ENCODE measurements around the gene MCCC2. TPM values are rescaled to one million over a fixed set of nuclear protein-coding genes. Genes with fewer than 3 reads are reported as not detected.

MCCC2 gene
- total and polyA plus RNA-seq, 4 donors = 28.0 to 82.4 (median 61.8) TPM

GRCh38 chr5:71582945-71583584 is 4.1 kb upstream of the MCCC2 start:
- H3K4me3 ChIP-seq (ENCODE audit: low read depth in 1 of 3, low read length in 3 of 3) = no peak overlapping the region
- 80% methylated on average over 4 of the region's 4 CpGs for WGBS

GRCh38 chr5:71586052-71586940 is 844 bp upstream of the MCCC2 start:
- peaks cover 5 to 25% (median 12%) of the 10 kb centered on the region in 4 donors for H3K4me1 ChIP-seq (ENCODE audit: control insufficient read depth in 4 of 4, insufficient read depth in 4 of 4, low read length in 3 of 4)
- H3K27me3 ChIP-seq (ENCODE audit: control insufficient read depth in 4 of 4, insufficient read depth in 4 of 4, low read length in 3 of 4) = no peaks in the 10 kb centered on the region
- H3K9ac ChIP-seq (ENCODE audit: low read depth in 1 of 2, low read length in 2 of 2) = peak overlapping the region; percentile 87 to 92
- peak overlapping the region; percentile 88 to 92 for H3K27ac ChIP-seq (ENCODE audit: low read depth in 1 of 2, low read length in 2 of 2)
- WGBS = 78% methylated on average over 22 of the region's 22 CpGs
- no peak for DNase-seq (ENCODE audit: low spot score)
- H3K9me3 ChIP-seq (ENCODE audit: control insufficient read depth in 4 of 4, low read length in 3 of 4) = no peaks in the 10 kb centered on the region
- TF ChIP-seq, protein P1, sequence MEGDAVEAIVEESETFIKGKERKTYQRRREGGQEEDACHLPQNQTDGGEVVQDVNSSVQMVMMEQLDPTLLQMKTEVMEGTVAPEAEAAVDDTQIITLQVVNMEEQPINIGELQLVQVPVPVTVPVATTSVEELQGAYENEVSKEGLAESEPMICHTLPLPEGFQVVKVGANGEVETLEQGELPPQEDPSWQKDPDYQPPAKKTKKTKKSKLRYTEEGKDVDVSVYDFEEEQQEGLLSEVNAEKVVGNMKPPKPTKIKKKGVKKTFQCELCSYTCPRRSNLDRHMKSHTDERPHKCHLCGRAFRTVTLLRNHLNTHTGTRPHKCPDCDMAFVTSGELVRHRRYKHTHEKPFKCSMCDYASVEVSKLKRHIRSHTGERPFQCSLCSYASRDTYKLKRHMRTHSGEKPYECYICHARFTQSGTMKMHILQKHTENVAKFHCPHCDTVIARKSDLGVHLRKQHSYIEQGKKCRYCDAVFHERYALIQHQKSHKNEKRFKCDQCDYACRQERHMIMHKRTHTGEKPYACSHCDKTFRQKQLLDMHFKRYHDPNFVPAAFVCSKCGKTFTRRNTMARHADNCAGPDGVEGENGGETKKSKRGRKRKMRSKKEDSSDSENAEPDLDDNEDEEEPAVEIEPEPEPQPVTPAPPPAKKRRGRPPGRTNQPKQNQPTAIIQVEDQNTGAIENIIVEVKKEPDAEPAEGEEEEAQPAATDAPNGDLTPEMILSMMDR (IDR thresholded peaks at IDR 0.05; ENCODE audit: low read depth, low read length, missing input control) = no peak
- TF ChIP-seq NR2F2 (IDR thresholded peaks at IDR 0.05) (no peak), JUND (IDR thresholded peaks at IDR 0.05) (no peak), EGR1 (IDR thresholded peaks at IDR 0.05; ENCODE audit: low read depth in 2 of 2) (peak in 1 of 2 donors; percentile 2), FOXA2 (IDR thresholded peaks at IDR 0.05) (no peak), TAF1 (conservative IDR thresholded peaks at IDR 0.05) (no peak), GABPA (IDR thresholded peaks at IDR 0.05 in 1 of 2, conservative IDR thresholded peaks at IDR 0.05 in 1 of 2) (no peak)
- H3K36me3 ChIP-seq (ENCODE audit: control insufficient read depth in 4 of 4, insufficient read depth in 3 of 4, low read depth in 1 of 4, low read length in 3 of 4) = no peaks in the 10 kb centered on the region
- peak overlapping the region; percentile 70 to 96 (median 86) for H3K4me3 ChIP-seq (ENCODE audit: low read depth in 1 of 3, low read length in 3 of 3)

More at GRCh38 chr5:71582945-71583584, 4.1 kb upstream of the MCCC2 start:
- Histone ChIP-seq H3K9me3 (ENCODE audit: control insufficient read depth in 4 of 4, low read length in 3 of 4) (no peaks in the 10 kb centered on the region), H3K27ac (ENCODE audit: low read depth in 1 of 2, low read length in 2 of 2) (no peak overlapping the region), H3K4me1 (ENCODE audit: control insufficient read depth in 4 of 4, insufficient read depth in 4 of 4, low read length in 3 of 4) (peaks cover 2 to 7% (median 3%) of the 10 kb centered on the region in 4 donors), H3K9ac (ENCODE audit: low read depth in 1 of 2, low read length in 2 of 2) (no peak overlapping the region), H3K27me3 (ENCODE audit: control insufficient read depth in 4 of 4, insufficient read depth in 4 of 4, low read length in 3 of 4) (no peaks in the 10 kb centered on the region), H3K36me3 (ENCODE audit: control insufficient read depth in 4 of 4, insufficient read depth in 3 of 4, low read depth in 1 of 4, low read length in 3 of 4) (peaks cover 0 to 3% (median 0%) of the 10 kb centered on the region in 4 donors)
- TF ChIP-seq YY1 (IDR thresholded peaks at IDR 0.05) (no peak), REST (IDR thresholded peaks at IDR 0.05) (no peak), FOXA1 (IDR thresholded peaks at IDR 0.05) (no peak)
- no peak for DNase-seq (ENCODE audit: low spot score)
